Chondrocyte (in vitro differentiated cells): ENCODE data around the gene NOP16. TPM values are rescaled to one million over a fixed set of nuclear protein-coding genes. Genes with fewer than 3 reads are reported as not detected.
"Not testable (repeated sequence)": the region's sequence is repeated elsewhere in the genome, so short reads cannot be mapped to it uniquely, and the experiment has no call there.

Experiments
- DNase-seq: peaks from one replicate; pipeline ENCODE4 v3.0.0; 2021; ENCODE audit warnings: mixed read lengths, low spot score
- H3K27ac Mint-ChIP-seq: one replicate; pipeline ENCODE4 v1.8.0; 2021; ENCODE audit warnings: mild to moderate bottlenecking, moderate library complexity, mixed read lengths; ENCODE audit not compliant: unreplicated experiment
- H3K27me3 Mint-ChIP-seq: 2 replicates; pipeline ENCODE4 v1.8.0; 2021; ENCODE audit warnings: low read depth, mixed read lengths
- H3K36me3 Mint-ChIP-seq: 2 replicates; pipeline ENCODE4 v1.8.0; 2021; ENCODE audit warnings: low read depth, mixed read lengths
- H3K4me1 Mint-ChIP-seq: 2 replicates; pipeline ENCODE4 v1.8.0; 2021; ENCODE audit warnings: low read depth, mild to moderate bottlenecking, mixed read lengths
- H3K4me3 Mint-ChIP-seq: one replicate; pipeline ENCODE4 v1.8.0; 2021; ENCODE audit warnings: mild to moderate bottlenecking, moderate library complexity, mixed read lengths; ENCODE audit not compliant: unreplicated experiment
- H3K9me3 Mint-ChIP-seq: 2 replicates; pipeline ENCODE4 v1.8.0; 2021; ENCODE audit warnings: low read depth, mixed read lengths
- CTCF ChIP-seq: fragments of 200-600 bp; sonication (generic); IDR thresholded peaks from 2 replicates; pipeline ENCODE4 v1.5.0; 2021; ENCODE audit warnings: antibody characterized with exemption, mild to moderate bottlenecking, moderate library complexity
- total RNA-seq: library from RNA; stranded (reverse); gene quantifications from 3 replicates; pipeline ENCODE4 v1.2.1, GENCODE V29; 2021

Gene NOP16
- total RNA-seq, 1 donor from 2014 or later: 19.9 TPM

GRCh38 chr5:176409765-176410164, 21.4 kb upstream of the NOP16 start:
- Mint-ChIP-seq H3K4me1 (peaks cover 36% of the 10 kb centered on the region), H3K27ac (no peak overlapping the region), H3K36me3 (peaks cover 20% of the 10 kb centered on the region), H3K27me3 (no peaks in the 10 kb centered on the region), H3K9me3 (no peaks in the 10 kb centered on the region), H3K4me3 (no peak overlapping the region)
- no peak for TF ChIP-seq CTCF
- DNase-seq: no peak

GRCh38 chr5:176408590-176408989, 20.2 kb upstream of the NOP16 start:
- no peak for TF ChIP-seq CTCF
- Mint-ChIP-seq H3K27me3 (no peaks in the 10 kb centered on the region), H3K9me3 (no peaks in the 10 kb centered on the region), H3K4me3 (no peak overlapping the region), H3K4me1 (peaks cover 24% of the 10 kb centered on the region), H3K36me3 (peaks cover 20% of the 10 kb centered on the region), H3K27ac (no peak overlapping the region)
- no peak for DNase-seq

GRCh38 chr5:176408252-176408573, 19.8 kb upstream of the NOP16 start:
- not testable (repeated sequence) for H3K4me3 Mint-ChIP-seq, H3K9me3 Mint-ChIP-seq, H3K27me3 Mint-ChIP-seq, DNase-seq, H3K27ac Mint-ChIP-seq
- peaks cover 20% of the 10 kb centered on the region for H3K36me3 Mint-ChIP-seq
- peaks cover 20% of the 10 kb centered on the region for H3K4me1 Mint-ChIP-seq

- no peak for DNase-seq
- Mint-ChIP-seq H3K27ac (no peak overlapping the region), H3K4me1 (peaks cover 16% of the 10 kb centered on the region), H3K4me3 (no peak overlapping the region), H3K36me3 (peaks cover 20% of the 10 kb centered on the region), H3K27me3 (no peaks in the 10 kb centered on the region), H3K9me3 (no peaks in the 10 kb centered on the region)
- no peak for TF ChIP-seq CTCF
Observed at GRCh38 chr5:176407456-176408251, 19.3 kb upstream of the NOP16 start.

GRCh38 chr5:176406436-176407052, 18.1 kb upstream of the NOP16 start:
- no peaks in the 10 kb centered on the region for H3K9me3 Mint-ChIP-seq
- DNase-seq: no peak
- no peak overlapping the region for H3K4me3 Mint-ChIP-seq
- no peaks in the 10 kb centered on the region for H3K27me3 Mint-ChIP-seq
- no peak overlapping the region for H3K27ac Mint-ChIP-seq
- no peak for TF ChIP-seq CTCF
- H3K36me3 Mint-ChIP-seq: peaks cover 20% of the 10 kb centered on the region
- H3K4me1 Mint-ChIP-seq: peaks cover 15% of the 10 kb centered on the region
